ENCODE data around the gene SDS.
A peak's percentile ranks its signal among the peaks of the same experiment; 100 is the strongest.

SDS gene

DNA sequence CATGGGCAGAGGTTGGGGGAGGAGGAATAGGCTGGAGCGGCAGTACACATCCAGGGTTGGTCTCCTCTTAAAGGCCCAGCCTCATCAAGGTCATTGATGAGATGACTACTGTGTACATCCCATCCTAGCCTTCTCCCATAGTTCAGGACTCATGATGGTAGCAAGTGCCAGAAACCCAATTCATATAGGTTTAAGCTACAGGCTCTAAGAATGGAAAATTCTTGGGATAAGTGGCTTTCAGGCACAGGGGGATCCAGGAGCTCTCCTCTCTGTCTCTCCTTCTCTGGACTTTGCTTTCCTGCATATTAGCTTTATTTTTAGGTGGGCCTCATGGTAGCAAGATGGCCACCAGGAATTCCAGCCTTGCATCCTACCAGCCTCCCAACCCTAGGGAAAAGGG is 24.8 kb upstream of the SDS start:
- DNase-seq = no peak
- intact Hi-C loops (cut with DNase I) = loop anchor here (5.0 to 10.0 kb wide), 2 partner anchors 116 to 234 kb away; no protein-coding TSS in a partner anchor

DNA sequence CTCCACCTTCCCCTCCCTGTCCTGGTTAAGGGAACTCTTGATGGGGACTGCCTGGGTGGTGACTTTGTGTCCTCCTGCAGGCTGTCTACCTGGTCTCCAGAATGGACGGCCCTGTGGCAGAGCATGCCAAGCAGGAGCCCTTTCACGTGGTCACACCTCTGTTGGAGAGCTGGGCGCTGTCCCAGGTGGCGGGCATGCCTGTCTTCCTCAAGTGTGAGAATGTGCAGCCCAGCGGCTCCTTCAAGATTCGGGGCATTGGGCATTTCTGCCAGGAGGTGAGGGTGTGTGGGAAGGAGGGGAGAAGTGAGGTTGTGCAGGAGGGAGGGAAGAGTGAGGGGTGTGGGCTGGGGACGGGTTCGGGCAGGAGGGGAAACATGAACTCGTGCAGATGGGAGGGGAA is 24.2 kb upstream of the SDS start:
- intact Hi-C loops (cut with DNase I) = loop anchor here (5.0 to 10.0 kb wide), 2 partner anchors 116 to 233 kb away; no protein-coding TSS in a partner anchor
- DNase-seq = no peak

DNA sequence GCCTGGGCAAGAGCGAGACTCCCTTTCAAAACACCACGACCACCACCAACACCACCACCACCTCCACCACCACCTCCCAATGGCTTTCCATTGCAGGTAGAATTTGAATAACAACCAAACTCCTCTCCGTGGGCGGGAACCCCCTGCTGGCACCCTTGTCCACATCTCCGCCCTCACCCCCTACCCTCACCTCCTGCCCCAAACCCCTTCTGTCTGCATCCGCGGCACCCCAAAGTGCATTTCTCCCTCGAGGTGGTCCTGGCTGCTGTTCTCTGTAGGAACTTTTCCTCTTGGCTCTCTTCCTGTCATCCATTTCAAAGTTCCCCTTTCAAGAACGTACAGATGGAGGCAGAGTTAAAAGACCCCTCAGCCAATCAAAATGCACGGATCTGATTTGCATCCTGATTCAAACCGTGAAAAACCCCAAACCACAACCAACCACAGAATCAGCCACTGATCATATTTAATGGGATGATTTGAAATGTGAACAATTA is 22.3 kb upstream of the SDS start:
- intact Hi-C loops (cut with DNase I) = loop anchor here (5.0 to 10.0 kb wide), 2 partner anchors 114 to 231 kb away; no protein-coding TSS in a partner anchor
- DNase-seq = no peak

DNA sequence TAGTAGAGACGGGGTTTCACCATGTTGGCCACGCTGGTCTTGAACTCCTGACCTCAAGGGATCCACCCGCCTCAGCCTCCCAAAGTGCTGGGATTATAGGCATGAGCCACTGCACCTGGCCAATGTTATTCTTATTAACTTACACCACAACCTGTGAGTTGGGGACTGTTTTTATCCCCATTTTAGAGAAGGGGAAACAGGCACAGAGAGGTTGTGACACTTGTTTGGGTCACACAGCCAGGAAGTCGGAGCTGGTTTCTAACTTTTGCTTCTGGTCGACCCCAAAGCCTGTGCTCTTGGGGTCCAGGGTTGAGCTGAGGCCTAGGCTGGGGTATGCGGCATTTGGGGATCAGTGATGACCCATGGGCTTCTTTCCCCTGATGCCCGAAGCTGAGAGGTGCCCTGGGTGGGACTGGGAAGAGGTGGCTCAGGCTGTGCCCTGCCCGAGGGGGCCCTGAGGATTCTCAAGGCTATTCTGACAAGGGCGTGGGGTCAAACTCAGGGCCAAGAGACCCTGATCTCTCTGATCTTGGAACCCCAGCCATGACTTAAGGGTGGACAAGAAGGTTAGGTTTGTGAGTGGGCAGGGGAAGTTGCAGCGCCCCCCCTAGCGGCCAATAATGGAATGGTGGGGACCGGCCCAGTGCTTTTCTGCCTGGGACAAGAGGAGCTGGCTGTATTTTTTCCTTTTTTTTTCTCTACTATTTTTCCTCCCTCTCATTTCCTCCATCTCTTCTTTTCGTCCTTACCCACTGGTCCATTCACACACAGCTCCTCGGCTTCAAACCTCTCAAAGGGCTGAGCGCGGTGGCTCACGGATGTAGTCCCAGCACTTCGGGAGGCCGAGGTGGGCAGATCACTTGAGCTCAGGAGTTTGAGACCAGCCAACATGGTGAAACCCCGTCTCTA is 21.5 kb upstream of the SDS start:
- DNase-seq = peak in 41 of 42 donors; percentile 31 to 87 (median 66)
- intact Hi-C loops (cut with DNase I) = loop anchor here (5.0 to 10.0 kb wide), 2 partner anchors 113 to 230 kb away; no protein-coding TSS in a partner anchor

- no peak for DNase-seq
- intact Hi-C loops (cut with DNase I) = loop anchor here (10.0 kb wide), 1 partner anchor 230 kb away; no protein-coding TSS in a partner anchor
These were observed 20.8 kb upstream of the SDS start for GRCh38 chr12:113424456-113424855.

DNA sequence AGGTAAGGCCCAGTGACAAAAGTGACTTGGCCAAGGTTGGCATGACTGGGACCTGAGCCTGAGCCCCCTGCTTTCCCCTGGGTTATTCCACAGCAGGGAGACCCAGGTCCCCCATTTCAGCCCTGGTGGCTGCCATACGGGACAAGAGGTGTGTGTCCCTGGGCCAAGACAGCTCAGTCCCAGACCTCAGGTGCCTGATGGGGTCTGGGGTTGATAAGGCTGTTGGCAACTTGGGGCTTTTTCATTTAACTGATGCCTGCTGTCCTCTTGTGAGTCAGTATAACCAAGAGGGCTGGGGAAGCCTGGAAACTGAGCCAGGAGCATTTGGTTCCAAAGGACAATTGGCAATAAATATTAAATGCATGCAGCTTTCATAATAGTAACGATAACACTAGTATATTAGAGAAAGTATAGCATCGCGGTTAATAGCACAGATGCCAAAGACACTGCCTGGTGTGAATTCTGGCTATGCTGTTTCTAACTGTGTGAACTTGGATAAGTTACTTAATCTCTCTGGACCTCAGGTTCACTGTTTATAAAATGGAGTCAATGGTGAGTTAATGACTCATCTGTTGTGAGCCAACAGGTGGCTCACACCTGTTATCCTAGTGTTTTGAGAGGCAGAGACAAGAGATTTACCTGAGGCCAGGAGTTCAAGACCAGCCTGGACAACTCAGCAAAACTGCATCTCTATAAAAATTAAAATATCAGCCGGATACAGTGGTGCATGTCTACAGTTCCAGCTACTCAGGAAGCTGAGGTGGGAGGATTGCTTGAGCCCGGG is 19.4 kb upstream of the SDS start:
- DNase-seq = no peak
- intact Hi-C loops (cut with DNase I) = loop anchor here (10.0 kb wide), 1 partner anchor 228 kb away; no protein-coding TSS in a partner anchor

DNA sequence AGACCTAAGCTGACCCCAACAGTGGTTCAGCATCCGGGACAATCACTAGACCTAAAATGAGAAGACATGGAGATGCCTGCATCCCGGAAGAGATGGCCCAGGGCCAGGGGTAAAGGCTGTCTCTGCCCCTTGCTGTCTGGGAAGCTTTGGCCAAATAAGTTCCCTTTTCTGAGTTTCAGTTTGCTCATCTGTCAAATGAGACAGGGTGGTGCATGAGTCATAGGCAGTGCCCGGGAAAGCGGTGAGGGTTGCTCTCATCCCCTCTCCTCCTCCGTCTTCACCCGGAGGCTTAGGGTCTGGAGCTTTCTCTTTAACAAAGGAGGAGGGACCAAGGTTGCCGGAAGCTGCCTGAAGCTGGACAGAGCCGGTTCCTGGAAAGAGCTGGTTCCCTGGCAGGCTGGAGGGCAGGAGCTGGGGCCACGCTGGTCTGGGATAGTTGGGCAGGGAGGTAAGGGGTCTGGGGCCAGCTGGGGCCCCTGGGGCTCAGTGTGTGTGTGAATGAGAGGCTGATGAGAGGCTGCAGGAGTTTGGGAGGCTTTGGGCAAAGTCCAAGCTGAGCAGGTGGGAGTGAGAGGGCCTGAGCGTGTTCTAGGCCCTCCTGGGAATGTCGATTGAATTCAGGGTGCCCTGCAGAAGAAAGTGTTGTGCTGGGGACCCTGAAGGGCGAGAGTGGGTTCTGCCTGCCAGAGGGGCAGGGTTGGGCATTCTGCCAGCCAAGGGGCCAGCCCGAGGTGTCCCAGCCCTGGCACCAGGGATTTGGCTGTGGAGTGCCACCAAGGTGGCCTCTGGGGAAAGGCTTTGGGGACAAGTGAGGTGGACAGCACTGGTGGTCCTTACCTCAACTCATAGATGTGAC is 18.6 kb upstream of the SDS start, which contains the start of gene SDSL:
Gene SDSL (plus strand): TSS at position 351 of the 856 bp plus-strand sequence. CDS start 5,603 bp downstream, outside the sequence.
- intact Hi-C loops (cut with DNase I) = loop anchor here (10.0 kb wide), 1 partner anchor 227 kb away; no protein-coding TSS in a partner anchor
- DNase-seq = peak in 41 of 42 donors; percentile 21 to 89 (median 60)

DNA sequence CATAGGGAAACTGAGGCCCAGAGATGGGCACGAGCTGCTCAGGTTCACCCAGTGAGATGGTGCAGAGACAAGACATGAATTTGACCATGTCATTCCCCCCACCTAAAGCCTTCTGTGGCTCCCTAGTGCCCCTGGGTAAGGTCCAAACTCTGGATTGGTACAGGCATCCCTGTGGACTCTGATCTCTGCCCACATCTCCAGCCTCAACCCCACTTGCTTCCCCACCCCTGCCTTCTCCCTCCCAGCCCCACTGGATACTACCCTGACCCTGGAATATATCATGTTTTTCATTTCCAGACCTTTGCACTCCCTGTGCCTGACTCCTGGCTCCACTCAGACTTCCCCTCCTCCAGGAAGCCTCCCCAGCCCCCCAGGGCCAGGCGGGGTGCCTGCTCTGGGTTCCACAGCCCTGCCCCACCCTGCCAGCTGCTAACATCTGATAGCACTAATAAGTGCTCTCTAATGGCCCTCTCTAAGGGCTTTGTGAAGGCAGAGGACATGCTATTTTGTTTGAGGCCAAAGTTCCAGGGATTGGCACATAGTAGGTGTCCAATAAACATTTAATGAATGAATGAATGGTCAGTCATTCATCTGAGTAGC is 17.4 kb upstream of the SDS start:
- DNase-seq = no peak
- intact Hi-C loops (cut with DNase I) = loop anchor here (10.0 kb wide), 1 partner anchor 226 kb away; no protein-coding TSS in a partner anchor

DNA sequence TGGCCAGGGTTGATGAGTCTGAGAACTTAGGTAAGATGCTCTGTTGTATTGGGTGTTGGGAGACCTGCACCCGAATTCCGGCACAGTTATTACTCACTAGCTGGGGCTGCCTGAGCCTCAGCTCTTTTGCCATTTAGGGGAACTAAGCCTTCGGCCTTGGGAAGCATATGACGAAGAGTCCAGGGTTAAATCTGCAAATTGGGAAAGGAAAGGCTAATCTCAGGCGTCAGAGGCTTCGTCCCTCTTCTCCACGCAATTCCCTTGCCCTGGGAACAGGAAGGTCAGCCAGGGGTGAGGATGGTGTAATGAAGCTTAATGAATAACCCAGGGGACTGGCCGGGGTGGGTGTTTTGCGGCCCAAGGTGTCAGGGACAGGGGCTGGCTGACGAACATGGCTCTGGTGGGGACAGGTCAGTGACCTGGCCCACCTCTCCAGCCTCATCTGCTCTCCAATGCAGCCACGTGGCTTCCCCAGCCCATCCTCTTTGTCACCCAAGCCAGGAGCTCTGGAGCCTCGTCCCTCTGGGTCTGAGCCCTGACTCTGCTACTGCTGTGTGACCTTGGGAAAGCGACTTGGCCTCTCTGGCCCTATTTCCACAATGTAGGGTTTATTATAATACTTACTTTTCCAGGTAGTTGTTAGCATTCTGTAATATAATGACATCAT is 14.7 kb upstream of the SDS start:
- DNase-seq = no peak
- intact Hi-C loops (cut with DNase I) = no loop called here

- intact Hi-C loops (cut with DNase I) = no loop called here
- DNase-seq = no peak
These were observed 12.5 kb upstream of the SDS start for GRCh38 chr12:113416091-113416754.

GRCh38 chr12:113414519-113415038 is 10.9 kb upstream of the SDS start:
- intact Hi-C loops (cut with DNase I) = no loop called here
- DNase-seq = no peak

DNA sequence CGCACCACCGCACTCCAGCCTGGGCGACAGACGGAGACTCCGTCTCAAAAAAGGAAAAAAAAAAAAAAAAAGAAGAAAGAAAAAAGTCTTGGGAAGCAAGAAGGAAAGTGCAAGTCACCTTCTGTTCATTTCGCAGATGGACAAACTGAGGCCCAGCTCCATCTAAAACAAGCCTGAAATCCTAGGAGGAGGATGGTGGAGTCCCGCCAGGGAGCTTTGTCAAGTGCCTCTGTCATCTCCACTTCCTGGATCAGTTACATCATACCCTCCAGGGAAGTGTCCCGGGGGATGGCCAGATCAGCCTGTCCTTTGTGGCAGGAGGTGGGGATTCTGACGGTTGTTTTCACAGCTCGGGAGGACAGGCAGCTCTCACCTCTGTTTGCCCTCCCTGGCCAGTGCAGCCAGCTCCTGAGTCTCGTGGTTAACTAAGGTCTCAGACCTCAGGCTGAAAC is 9.8 kb upstream of the SDS start:
- DNase-seq = no peak
- intact Hi-C loops (cut with DNase I) = no loop called here

- intact Hi-C loops (cut with DNase I) = no loop called here
- DNase-seq = peak in 4 of 42 donors; percentile 26 to 46 (median 30)
These were observed 5.9 kb upstream of the SDS start for GRCh38 chr12:113409462-113410124.

- intact Hi-C loops (cut with DNase I) = no loop called here
- DNase-seq = no peak
These were observed 5.1 kb upstream of the SDS start for GRCh38 chr12:113408756-113409298.

- intact Hi-C loops (cut with DNase I) = no loop called here
- peak in 2 of 42 donors; percentile 38 to 53 for DNase-seq
These were observed 4.4 kb upstream of the SDS start for GRCh38 chr12:113407931-113408600.
